Panc1 (cell line): ENCODE results near the gene PLPPR2. TPM values are rescaled to one million over a fixed set of nuclear protein-coding genes. Genes with fewer than 3 reads are reported as not detected.

ENCODE experiments used
- ATAC-seq: fragments of 200-7000 bp; cut with Tn5 transposase; 2 replicates; pipeline ENCODE4 v1.9.1; 2020; ENCODE audit warnings: mild to moderate bottlenecking, moderate library complexity
- BruUV-seq: library from RNA; stranded (reverse); fragments of 400-500 nt; replicated peaks from 2 replicates; lab custom pipeline; 2021; lab: Mats Ljungman, UMichigan
- CTCF ChIA-PET: fragments of 300-600 bp; sonication (Branson Sonifier 250); formaldehyde crosslinking; loops from one replicate; lab custom pipeline; 2022; ENCODE audit warnings: antibody characterized with exemption; lab: Charles Lee
- POLR2A ChIA-PET: fragments of 300-600 bp; sonication (Branson Sonifier 250); formaldehyde crosslinking; loops from one replicate; lab custom pipeline; 2022; ENCODE audit warnings: antibody characterized with exemption; lab: Charles Lee
- DNase-seq: peaks from one replicate; pipeline ENCODE4 v3.0.0-alpha.2; 2010; ENCODE audit warnings: low read depth, low spot score
- H3K27ac ChIP-seq: 2 replicates; pipeline ENCODE4 v1.5.1; 2011; ENCODE audit warnings: mild to moderate bottlenecking, low read length, inconsistent platforms
- H3K27me3 ChIP-seq: fragments of 200-500 bp; sonication (Bioruptor generic); 2 replicates; pipeline ENCODE4 v1.6.0; 2014; ENCODE audit warnings: low read length, inconsistent platforms; ENCODE audit not compliant: control insufficient read depth, insufficient read depth
- H3K36me3 ChIP-seq: fragments of 200-500 bp; sonication (Bioruptor generic); 2 replicates; pipeline ENCODE4 v1.5.1; 2014; ENCODE audit warnings: inconsistent platforms, mild to moderate bottlenecking, low read length, moderate library complexity; ENCODE audit not compliant: control insufficient read depth, insufficient read depth
- H3K4me1 ChIP-seq: 2 replicates; pipeline ENCODE4 v1.5.1; 2011; ENCODE audit warnings: inconsistent platforms, mild to moderate bottlenecking, low read length, moderate library complexity; ENCODE audit not compliant: control insufficient read depth, insufficient read depth
- H3K4me3 ChIP-seq, 2 experiments: 2 replicates each; pipeline ENCODE4 v1.5.1; 2011 to 2012; ENCODE audit warnings: low read depth in 2 of 2, low read length in 2 of 2, mild to moderate bottlenecking in 2 of 2, inconsistent platforms in 1 of 2, moderate library complexity in 1 of 2
- H3K9me3 ChIP-seq: fragments of 200-500 bp; sonication (Bioruptor generic); 2 replicates; pipeline ENCODE4 v1.5.1; 2014; ENCODE audit warnings: low read depth, mild to moderate bottlenecking, inconsistent platforms, low read length, moderate library complexity; ENCODE audit not compliant: control insufficient read depth, insufficient read depth
- CTCF ChIP-seq: fragments of 450-650 bp; IDR thresholded peaks from 2 replicates; pipeline ENCODE4 v1.5.1; 2017; ENCODE audit warnings: mild to moderate bottlenecking
- POLR2AphosphoS5 ChIP-seq: IDR thresholded peaks from 2 replicates; pipeline ENCODE4 v1.6.1; 2012; ENCODE audit warnings: mild to moderate bottlenecking, low read depth, low read length, moderate library complexity
- REST ChIP-seq, 2 experiments: IDR thresholded peaks; 2 replicates each; pipeline ENCODE4 v1.6.1; 2011 to 2012; ENCODE audit warnings: low read depth in 2 of 2, control low read depth in 1 of 2, low read length in 1 of 2, mild to moderate bottlenecking in 1 of 2, moderate library complexity in 1 of 2; ENCODE audit not compliant: insufficient read depth in 1 of 2
- SIN3A ChIP-seq: IDR thresholded peaks from 2 replicates; pipeline ENCODE4 v1.6.1; 2012; ENCODE audit warnings: low read depth, mild to moderate bottlenecking, low read length, moderate library complexity, borderline replicate concordance; ENCODE audit not compliant: insufficient read depth
- TCF7L2 ChIP-seq: IDR thresholded peaks from 2 replicates; pipeline ENCODE4 v1.6.1; 2011; ENCODE audit warnings: mild to moderate bottlenecking, low read depth, low read length, inconsistent platforms
- in situ Hi-C: cut with HindIII; loops from 2 replicates; pipeline ENCODE4 v1.10.0; 2016; ENCODE audit warnings: low sequenced_read_pairs, low pct_unique_long_range_greater_than_20kb
- intact Hi-C: fragments of 100-400 bp; cut with micrococcal nuclease; formaldehyde crosslinking; loops from one replicate; pipeline ENCODE4 v1.10.0; 2022; ENCODE audit not compliant: unreplicated experiment
- total RNA-seq: library from RNA; stranded (reverse); gene quantifications from one replicate; pipeline ENCODE4 v1.2.1, GENCODE V29; 2021; ENCODE audit not compliant: unreplicated experiment

Gene PLPPR2
- total RNA-seq, 1 experiment from 2014 or later, result 43.3 TPM

- no peak for DNase-seq
- POLR2A ChIA-PET, result interaction anchor here (0.5 to 0.7 kb wide), 3 partner anchors 8 to 290 kb away, joined by 3 to 6 read pairs (median 5); no protein-coding TSS in a partner anchor
- no TSS peak for BruUV-seq
- Histone ChIP-seq H3K9me3 (no peaks in the 10 kb centered on the region), H3K4me3 (peak overlapping the region; percentile 62 to 75), H3K27me3 (no peaks in the 10 kb centered on the region), H3K4me1 (peaks cover 18% of the 10 kb centered on the region), H3K27ac (peak overlapping the region; percentile 61; the same call in 1 of the 2 replicates), H3K36me3 (no peaks in the 10 kb centered on the region; the same call in 1 of the 2 replicates)
- ATAC-seq, result peak; percentile 15; the same call in 1 of the 2 replicates
- CTCF ChIA-PET, result interaction anchor here (0.6 to 1.4 kb wide), 6 partner anchors 30 to 1087 kb away, joined by 3 to 13 read pairs (median 6); partner anchors contain the start of gene RGL3
- intact Hi-C loops, result no loop called here
- TF ChIP-seq POLR2AphosphoS5, result no peak
- TF ChIP-seq REST (IDR thresholded peaks at IDR 0.05; ENCODE audit: insufficient read depth in 1 of 2, low read depth in 2 of 2, low read length in 1 of 2), result 0 out of 4 replicates have a peak, but pooled peaks of 1 of the 2 experiments have one; percentile 36
- peak; percentile 86 for TF ChIP-seq CTCF
- no peak for TF ChIP-seq TCF7L2
- 0 out of 2 replicates have a peak, but pooled peaks have one; percentile 52 for TF ChIP-seq SIN3A
- in situ Hi-C loops, result no loop called here
These were observed 27.9 kb downstream of the PLPPR2 start for GRCh38 chr19:11382898-11383705.

GRCh38 chr19:11383706-11384048 lies 28.4 kb downstream of the PLPPR2 start:
- ATAC-seq (no peak), DNase-seq (no peak)
- Histone ChIP-seq H3K4me1 (peaks cover 12% of the 10 kb centered on the region), H3K27me3 (no peaks in the 10 kb centered on the region), H3K4me3 (peak overlapping the region; percentile 62 to 75), H3K36me3 (no peaks in the 10 kb centered on the region; the same call in 1 of the 2 replicates), H3K9me3 (no peaks in the 10 kb centered on the region), H3K27ac (0 out of 2 replicates have a peak overlapping the region, but pooled peaks have one; percentile 17)
- in situ Hi-C loops, result no loop called here
- TF ChIP-seq TCF7L2, result no peak
- TF ChIP-seq REST (IDR thresholded peaks at IDR 0.05; ENCODE audit: insufficient read depth in 1 of 2, low read depth in 2 of 2, low read length in 1 of 2), result no peak
- TF ChIP-seq POLR2AphosphoS5, result no peak
- TF ChIP-seq SIN3A, result no peak
- no peak for TF ChIP-seq CTCF
- no TSS peak for BruUV-seq
- ChIA-PET CTCF (interaction anchor here (0.9 to 1.4 kb wide), 2 partner anchors 90 to 99 kb away, joined by 8 to 10 read pairs; no protein-coding TSS in a partner anchor), POLR2A (interaction anchor here (0.6 to 0.7 kb wide), 2 partner anchors 47 to 291 kb away, joined by 3 to 5 read pairs; no protein-coding TSS in a partner anchor)
- intact Hi-C loops, result no loop called here
